K562 (cell line): ENCODE measurements around the gene M6PR.

Source experiments
- MAFK ChIP-seq: IDR thresholded peaks from 2 replicates; pipeline ENCODE4 v1.6.1; 2011; ENCODE audit warnings: low read length, improper control_type of control experiment
- ZNF3 ChIP-seq: fragments of 250-450 bp; sonication (Bioruptor Pico); IDR thresholded peaks from 2 replicates; pipeline ENCODE4 v1.5.0; 2021; ENCODE audit warnings: mild to moderate bottlenecking, moderate library complexity

GRCh38 chr12:8996682-8997405 lies 47.4 kb upstream of the M6PR start:
- no peak for TF ChIP-seq MAFK
- TF ChIP-seq ZNF3 (CRISPR knock-in tag): no peak
